Neural progenitor cell (in vitro differentiated cells): Measurements from ENCODE around the gene ATP8A1. TPM values are rescaled to one million over a fixed set of nuclear protein-coding genes. Genes with fewer than 3 reads are reported as not detected.

Source experiments
- DNase-seq: peaks from one replicate; pipeline ENCODE4 v3.0.0-alpha.2; 2016; ENCODE audit warnings: low spot score
- H2AFZ ChIP-seq: fragments of 200-600 bp; sonication (generic); replicated peaks from 2 replicates; pipeline ENCODE4 v1.6.1; 2016; ENCODE audit warnings: antibody characterized with exemption
- H3F3A ChIP-seq: fragments of 200-600 bp; sonication (generic); 2 replicates; pipeline ENCODE4 v1.6.1; 2016; ENCODE audit warnings: antibody characterized with exemption, low read depth
- H3K27ac ChIP-seq: fragments of 200-600 bp; sonication (generic); 2 replicates; pipeline ENCODE4 v1.5.1; 2016; ENCODE audit warnings: mild to moderate bottlenecking
- H3K27me3 ChIP-seq: fragments of 200-600 bp; sonication (generic); 2 replicates; pipeline ENCODE4 v1.6.1; 2016; ENCODE audit warnings: mild to moderate bottlenecking, moderate library complexity
- H3K36me3 ChIP-seq: fragments of 200-600 bp; sonication (generic); 2 replicates; pipeline ENCODE4 v1.5.1; 2016
- H3K4me1 ChIP-seq: fragments of 200-600 bp; sonication (generic); 2 replicates; pipeline ENCODE4 v1.6.1; 2016; ENCODE audit warnings: mixed run types
- H3K4me2 ChIP-seq: fragments of 200-600 bp; sonication (generic); 2 replicates; pipeline ENCODE4 v1.6.1; 2016
- H3K4me3 ChIP-seq: fragments of 200-600 bp; sonication (generic); 2 replicates; pipeline ENCODE4 v1.5.1; 2016
- H3K79me2 ChIP-seq: fragments of 200-600 bp; sonication (generic); 2 replicates; pipeline ENCODE4 v1.6.1; 2016; ENCODE audit warnings: low read depth
- H3K9ac ChIP-seq: fragments of 200-600 bp; sonication (generic); 2 replicates; pipeline ENCODE4 v1.6.1; 2016
- H3K9me3 ChIP-seq: fragments of 200-600 bp; sonication (generic); 2 replicates; pipeline ENCODE4 v1.5.1; 2016; ENCODE audit warnings: low read depth
- H4K20me1 ChIP-seq: fragments of 200-600 bp; sonication (generic); 2 replicates; pipeline ENCODE4 v1.6.1; 2016; ENCODE audit warnings: low read depth
- H3K27ac Mint-ChIP-seq: 3 replicates; pipeline ENCODE4 v1.8.0; 2021; ENCODE audit warnings: mixed read lengths
- H3K27me3 Mint-ChIP-seq: 2 replicates; pipeline ENCODE4 v1.8.0; 2022; ENCODE audit warnings: low read depth, mild to moderate bottlenecking, inconsistent platforms, moderate library complexity, mixed read lengths; ENCODE audit not compliant: insufficient read depth
- H3K36me3 Mint-ChIP-seq: 3 replicates; pipeline ENCODE4 v1.8.0; 2021; ENCODE audit warnings: mixed read lengths
- H3K4me1 Mint-ChIP-seq: 3 replicates; pipeline ENCODE4 v1.8.0; 2021; ENCODE audit warnings: mixed read lengths
- H3K4me3 Mint-ChIP-seq: 3 replicates; pipeline ENCODE4 v1.8.0; 2021; ENCODE audit warnings: mild to moderate bottlenecking, moderate library complexity, mixed read lengths
- H3K9me3 Mint-ChIP-seq: 3 replicates; pipeline ENCODE4 v1.8.0; 2020; ENCODE audit warnings: mixed read lengths
- CTCF ChIP-seq: fragments of 200-600 bp; sonication (generic); IDR thresholded peaks from 2 replicates; pipeline ENCODE4 v1.5.1; 2017; ENCODE audit warnings: antibody characterized with exemption, mild to moderate bottlenecking
- EZH2 ChIP-seq: fragments of 200-600 bp; sonication (generic); IDR thresholded peaks from 2 replicates; pipeline ENCODE4 v1.6.1; 2017; ENCODE audit warnings: antibody characterized with exemption, mild to moderate bottlenecking, moderate library complexity
- EZH2phosphoT487 ChIP-seq: fragments of 200-600 bp; sonication (generic); IDR thresholded peaks from 2 replicates; pipeline ENCODE4 v1.6.1; 2017; ENCODE audit warnings: antibody characterized with exemption
- total RNA-seq: library from RNA; depleted of rRNA; stranded (reverse); fragments of >200 nt; gene quantifications from 2 replicates; pipeline ENCODE4 v1.2.3, GENCODE V29; 2015; ENCODE audit warnings: low replicate concordance

ATP8A1 gene
- total RNA-seq, 1 donor from 2014 or later, result 46.1 TPM

- H3K27ac ChIP-seq, result no peak overlapping the region
- H2AFZ ChIP-seq, result no peak overlapping the region
- H3K9me3 Mint-ChIP-seq, result no peaks in the 10 kb centered on the region
- H3K27ac Mint-ChIP-seq, result no peak overlapping the region
- H3K4me3 ChIP-seq, result no peak overlapping the region
- no peaks in the 10 kb centered on the region for H3K27me3 Mint-ChIP-seq
- TF ChIP-seq EZH2 (no peak), EZH2phosphoT487 (no peak), CTCF (no peak)
- no peak overlapping the region for H3K4me3 Mint-ChIP-seq
- DNase-seq, result no peak
- no peaks in the 10 kb centered on the region for H3K9me3 ChIP-seq
- H3K27me3 ChIP-seq, result no peaks in the 10 kb centered on the region
- H3K36me3 Mint-ChIP-seq, result peaks cover 6% of the 10 kb centered on the region
- H3K4me2 ChIP-seq, result no peak overlapping the region
- no peaks in the 10 kb centered on the region for H3K36me3 ChIP-seq
- H3K9ac ChIP-seq, result no peak overlapping the region
- H3F3A ChIP-seq, result no peaks in the 10 kb centered on the region
- H4K20me1 ChIP-seq, result no peaks in the 10 kb centered on the region
- no peaks in the 10 kb centered on the region for H3K4me1 ChIP-seq
- H3K4me1 Mint-ChIP-seq, result no peaks in the 10 kb centered on the region
- H3K79me2 ChIP-seq, result no peaks in the 10 kb centered on the region
Measured at GRCh38 chr4:42533042-42533441, 123.9 kb downstream of the ATP8A1 start.

- Histone ChIP-seq H3K4me1 (no peaks in the 10 kb centered on the region), H3K79me2 (no peaks in the 10 kb centered on the region), H3K27me3 (no peaks in the 10 kb centered on the region), H2AFZ (no peak overlapping the region), H3K9me3 (no peaks in the 10 kb centered on the region), H3K9ac (no peak overlapping the region), H4K20me1 (no peaks in the 10 kb centered on the region), H3K4me3 (no peak overlapping the region), H3K4me2 (no peak overlapping the region), H3K27ac (no peak overlapping the region), H3F3A (no peaks in the 10 kb centered on the region), H3K36me3 (no peaks in the 10 kb centered on the region)
- Mint-ChIP-seq H3K9me3 (no peaks in the 10 kb centered on the region), H3K4me1 (no peaks in the 10 kb centered on the region), H3K27me3 (no peaks in the 10 kb centered on the region), H3K4me3 (no peak overlapping the region), H3K27ac (no peak overlapping the region), H3K36me3 (peaks cover 3% of the 10 kb centered on the region)
- TF ChIP-seq EZH2phosphoT487 (no peak), CTCF (no peak), EZH2 (no peak)
- no peak for DNase-seq
Measured at GRCh38 chr4:42531341-42532030, 125.4 kb downstream of the ATP8A1 start.

GRCh38 chr4:42523066-42523718 lies 133.7 kb downstream of the ATP8A1 start:
- H3K36me3 Mint-ChIP-seq, result no peaks in the 10 kb centered on the region
- H3F3A ChIP-seq, result no peaks in the 10 kb centered on the region
- no peaks in the 10 kb centered on the region for H3K36me3 ChIP-seq
- no peaks in the 10 kb centered on the region for H4K20me1 ChIP-seq
- no peaks in the 10 kb centered on the region for H3K27me3 Mint-ChIP-seq
- H3K9me3 ChIP-seq, result no peaks in the 10 kb centered on the region
- no peak for TF ChIP-seq EZH2phosphoT487
- TF ChIP-seq CTCF, result no peak
- TF ChIP-seq EZH2, result no peak
- no peak overlapping the region for H3K27ac Mint-ChIP-seq
- no peaks in the 10 kb centered on the region for H3K79me2 ChIP-seq
- no peak overlapping the region for H3K4me2 ChIP-seq
- H3K27ac ChIP-seq, result no peak overlapping the region
- H3K9me3 Mint-ChIP-seq, result no peaks in the 10 kb centered on the region
- H3K4me1 ChIP-seq, result no peaks in the 10 kb centered on the region
- no peak overlapping the region for H2AFZ ChIP-seq
- H3K4me3 ChIP-seq, result no peak overlapping the region
- H3K9ac ChIP-seq, result no peak overlapping the region
- no peaks in the 10 kb centered on the region for H3K4me1 Mint-ChIP-seq
- H3K27me3 ChIP-seq, result no peaks in the 10 kb centered on the region
- H3K4me3 Mint-ChIP-seq, result no peak overlapping the region
- DNase-seq, result no peak
